Astrocyte of the cerebellum (primary cell): ENCODE results near the gene C17orf100.
"Not testable (repeated sequence)": the region's sequence is repeated elsewhere in the genome, so short reads cannot be mapped to it uniquely, and the experiment has no call there.

ENCODE experiments used
- DNase-seq: peaks from one replicate; pipeline ENCODE4 v3.0.0-alpha.2; 2011; ENCODE audit warnings: low read depth
- H3K4me3 ChIP-seq: 2 replicates; pipeline ENCODE4 v1.5.1; 2011; ENCODE audit warnings: mild to moderate bottlenecking, low read depth, low read length, moderate library complexity
- CTCF ChIP-seq: IDR thresholded peaks from 2 replicates; pipeline ENCODE4 v1.5.1; 2012; ENCODE audit warnings: low read length, low read depth, moderate library complexity, mild to moderate bottlenecking; ENCODE audit errors: missing control alignments
- in situ Hi-C: cut with HindIII; loops from 2 replicates; pipeline ENCODE4 v1.10.0; 2017; ENCODE audit warnings: low sequenced_read_pairs

C17orf100 gene

GRCh38 chr17:6648181-6648580 lies 3.4 kb upstream of the C17orf100 start:
- DNase-seq = no peak
- TF ChIP-seq CTCF = peak; percentile 32
- no peak overlapping the region for H3K4me3 ChIP-seq
- in situ Hi-C loops = no loop called here

- no peak for TF ChIP-seq CTCF
- H3K4me3 ChIP-seq = peak overlapping the region; percentile 86
- in situ Hi-C loops = no loop called here
- DNase-seq = no peak
Measured at GRCh38 chr17:6651919-6652452, 424 bp downstream of the C17orf100 start.

- no peak for DNase-seq
- in situ Hi-C loops = no loop called here
- H3K4me3 ChIP-seq = peak overlapping the region; percentile 20
- TF ChIP-seq CTCF = peak; percentile 30
Measured at GRCh38 chr17:6654841-6655731, 3.5 kb downstream of the C17orf100 start.

GRCh38 chr17:6655732-6656361 lies 4.3 kb downstream of the C17orf100 start:
- DNase-seq, in situ Hi-C loops, H3K4me3 ChIP-seq: not testable (repeated sequence)

- in situ Hi-C loops, DNase-seq: not testable (repeated sequence)
Measured at GRCh38 chr17:6656797-6657632, 5.5 kb downstream of the C17orf100 start.

GRCh38 chr17:6657633-6658287 lies 6.2 kb downstream of the C17orf100 start:
- H3K4me3 ChIP-seq = no peak overlapping the region
- no peak for TF ChIP-seq CTCF
- no peak for DNase-seq
- in situ Hi-C loops = no loop called here

More at GRCh38 chr17:6656797-6657632, 5.5 kb downstream of the C17orf100 start:
- not testable (repeated sequence) for H3K4me3 ChIP-seq

- H3K4me3 ChIP-seq, in situ Hi-C loops, DNase-seq: not testable (repeated sequence)
Measured at GRCh38 chr17:6658411-6658810, 6.8 kb downstream of the C17orf100 start.
